ENCODE measurements around the gene RBPMS2.

The RBPMS2 gene

DNA sequence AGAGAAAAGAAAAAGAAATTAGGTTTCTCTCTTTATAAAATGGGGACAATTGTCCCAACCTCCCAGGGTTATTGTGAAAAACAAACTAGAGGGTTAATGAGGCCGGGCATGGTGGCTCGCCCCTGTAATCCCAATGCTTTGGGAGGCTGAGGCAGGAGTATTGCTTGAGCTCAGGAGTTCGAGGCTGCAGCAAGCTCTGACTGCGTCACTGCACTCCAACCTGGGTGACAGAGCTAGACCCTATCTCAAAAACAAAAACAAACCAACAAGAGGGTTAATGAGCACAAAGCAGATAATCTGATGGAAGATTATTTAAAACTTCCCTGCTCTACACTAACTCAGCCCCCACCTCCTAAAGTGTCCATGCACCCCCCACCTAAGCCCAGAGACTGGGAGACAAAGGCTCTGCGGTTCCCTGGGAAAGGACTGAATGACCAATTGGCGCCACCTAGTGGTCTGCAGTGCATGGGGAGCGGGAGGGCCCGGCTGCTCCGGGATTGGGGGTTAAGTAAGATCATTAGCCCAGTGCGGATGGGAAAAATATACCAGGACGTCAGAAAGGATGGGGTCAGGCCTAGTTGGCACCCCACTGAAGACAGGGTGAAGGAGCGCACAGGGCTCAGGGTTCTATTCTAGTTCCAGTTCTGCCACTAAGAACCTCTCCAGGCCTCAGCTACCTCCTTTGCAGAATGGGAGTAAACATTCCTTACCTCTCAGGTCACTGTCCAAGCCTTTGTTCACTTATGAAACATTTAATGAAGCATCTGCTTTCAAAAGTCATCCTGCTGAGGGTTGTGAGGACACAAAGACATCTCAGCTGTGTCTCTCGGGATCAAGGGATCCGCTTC is 34.5 kb upstream of the RBPMS2 start:
- no peak for DNase-seq (ENCODE audit: low read depth)
- H3K4me3 ChIP-seq (ENCODE audit: low read length) = no peak overlapping the region
- TF ChIP-seq, protein P1, sequence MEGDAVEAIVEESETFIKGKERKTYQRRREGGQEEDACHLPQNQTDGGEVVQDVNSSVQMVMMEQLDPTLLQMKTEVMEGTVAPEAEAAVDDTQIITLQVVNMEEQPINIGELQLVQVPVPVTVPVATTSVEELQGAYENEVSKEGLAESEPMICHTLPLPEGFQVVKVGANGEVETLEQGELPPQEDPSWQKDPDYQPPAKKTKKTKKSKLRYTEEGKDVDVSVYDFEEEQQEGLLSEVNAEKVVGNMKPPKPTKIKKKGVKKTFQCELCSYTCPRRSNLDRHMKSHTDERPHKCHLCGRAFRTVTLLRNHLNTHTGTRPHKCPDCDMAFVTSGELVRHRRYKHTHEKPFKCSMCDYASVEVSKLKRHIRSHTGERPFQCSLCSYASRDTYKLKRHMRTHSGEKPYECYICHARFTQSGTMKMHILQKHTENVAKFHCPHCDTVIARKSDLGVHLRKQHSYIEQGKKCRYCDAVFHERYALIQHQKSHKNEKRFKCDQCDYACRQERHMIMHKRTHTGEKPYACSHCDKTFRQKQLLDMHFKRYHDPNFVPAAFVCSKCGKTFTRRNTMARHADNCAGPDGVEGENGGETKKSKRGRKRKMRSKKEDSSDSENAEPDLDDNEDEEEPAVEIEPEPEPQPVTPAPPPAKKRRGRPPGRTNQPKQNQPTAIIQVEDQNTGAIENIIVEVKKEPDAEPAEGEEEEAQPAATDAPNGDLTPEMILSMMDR (conservative IDR thresholded peaks at IDR 0.05; ENCODE audit: low read depth, low read length) = peak; percentile 95

DNA sequence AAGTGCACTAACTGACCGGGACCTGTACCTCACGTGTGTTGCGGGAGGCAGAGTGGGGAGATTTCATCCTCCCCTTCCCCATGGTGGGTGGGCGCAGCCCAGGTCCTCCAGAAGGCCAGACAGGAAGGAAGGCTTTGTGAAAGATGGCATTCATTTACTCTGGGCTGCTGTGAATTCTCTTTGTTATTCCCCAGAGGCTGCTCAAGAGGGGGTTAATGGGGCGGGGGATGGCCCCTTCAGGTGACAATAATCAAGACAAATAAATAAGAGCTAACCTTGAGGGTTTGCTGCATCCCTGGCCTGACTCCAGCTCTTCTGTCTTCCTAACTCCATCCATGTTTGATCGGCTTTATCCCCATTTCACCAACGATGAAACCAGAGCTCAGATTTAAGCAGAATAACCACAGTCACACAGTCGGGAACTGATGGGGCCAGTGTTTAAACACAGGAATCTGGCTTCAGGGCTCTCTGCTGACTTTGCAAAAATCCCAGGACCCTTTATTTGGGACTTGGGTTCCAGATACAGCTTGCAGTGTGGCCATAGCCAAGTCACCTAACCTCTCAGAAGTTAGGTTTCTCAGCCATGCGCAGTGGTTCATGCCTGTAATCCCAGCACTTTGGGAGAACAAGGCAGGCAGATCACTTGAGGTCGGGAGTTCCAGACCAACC is 33.5 kb upstream of the RBPMS2 start:
- no peak overlapping the region for H3K4me3 ChIP-seq (ENCODE audit: low read length)
- TF ChIP-seq, protein P1 (conservative IDR thresholded peaks at IDR 0.05; ENCODE audit: low read depth, low read length) = no peak
- DNase-seq (ENCODE audit: low read depth) = no peak

DNA sequence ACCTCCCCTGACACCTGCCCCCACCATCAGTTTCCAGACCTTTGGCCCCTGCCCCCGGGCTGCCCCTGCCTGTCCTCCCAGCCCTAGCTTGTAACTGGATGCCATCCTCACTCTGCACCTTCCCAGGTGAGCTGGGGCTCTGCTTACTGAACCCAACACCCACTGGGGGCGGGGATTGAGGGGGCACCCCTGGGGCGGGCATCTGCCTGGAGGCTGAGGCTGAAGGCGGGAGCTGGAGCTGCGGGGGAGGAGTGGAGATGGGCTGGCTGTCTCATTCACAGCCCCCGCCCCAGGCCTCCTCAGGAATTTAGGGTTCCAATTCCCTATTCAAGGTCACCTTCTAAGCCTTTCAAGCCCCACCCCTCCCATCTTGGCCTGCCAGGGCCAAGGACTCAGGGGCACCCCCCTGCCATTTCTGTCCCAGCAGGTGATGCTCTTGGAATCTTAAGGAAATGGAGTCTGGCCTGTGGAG is 32.4 kb upstream of the RBPMS2 start:
- DNase-seq (ENCODE audit: low read depth) = no peak
- TF ChIP-seq, protein P1 (conservative IDR thresholded peaks at IDR 0.05; ENCODE audit: low read depth, low read length) = no peak
- no peak overlapping the region for H3K4me3 ChIP-seq (ENCODE audit: low read length)

DNA sequence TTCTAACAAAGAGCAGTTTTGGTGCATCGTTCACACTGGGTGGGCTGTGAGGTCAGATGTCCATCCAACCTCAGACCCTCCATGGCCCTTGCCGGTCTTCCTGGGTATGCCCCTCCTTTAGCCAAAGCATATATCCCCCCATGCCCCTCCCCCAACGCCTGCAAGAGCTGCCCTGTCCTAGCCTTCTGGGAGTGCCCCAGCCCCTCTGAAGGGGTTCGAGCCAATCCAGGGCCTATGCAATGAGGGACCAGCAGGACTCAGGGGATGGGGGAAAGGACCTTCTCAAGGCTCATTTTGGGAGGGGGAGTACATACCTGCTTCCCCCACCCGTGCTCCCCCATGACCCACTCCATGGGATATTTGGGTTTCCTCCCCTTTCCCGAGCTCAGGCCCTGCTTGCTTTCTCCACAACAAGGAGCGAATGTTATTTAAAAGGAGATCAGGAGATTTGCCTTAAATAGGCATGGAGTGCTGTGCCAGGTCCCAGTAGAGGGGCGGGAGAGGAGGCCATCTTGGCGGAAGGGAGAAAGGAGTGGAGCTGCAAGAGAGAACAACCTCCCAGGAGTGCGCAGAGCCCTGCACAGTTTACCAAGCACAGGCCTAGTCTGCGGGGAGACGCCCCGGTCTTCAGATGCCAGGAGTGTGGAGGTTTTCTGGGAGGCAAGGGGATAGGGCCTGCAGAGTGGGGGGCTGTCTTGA is 31.8 kb upstream of the RBPMS2 start:
- TF ChIP-seq, protein P1 (conservative IDR thresholded peaks at IDR 0.05; ENCODE audit: low read depth, low read length) = no peak
- DNase-seq (ENCODE audit: low read depth) = no peak
- no peak overlapping the region for H3K4me3 ChIP-seq (ENCODE audit: low read length)

DNA sequence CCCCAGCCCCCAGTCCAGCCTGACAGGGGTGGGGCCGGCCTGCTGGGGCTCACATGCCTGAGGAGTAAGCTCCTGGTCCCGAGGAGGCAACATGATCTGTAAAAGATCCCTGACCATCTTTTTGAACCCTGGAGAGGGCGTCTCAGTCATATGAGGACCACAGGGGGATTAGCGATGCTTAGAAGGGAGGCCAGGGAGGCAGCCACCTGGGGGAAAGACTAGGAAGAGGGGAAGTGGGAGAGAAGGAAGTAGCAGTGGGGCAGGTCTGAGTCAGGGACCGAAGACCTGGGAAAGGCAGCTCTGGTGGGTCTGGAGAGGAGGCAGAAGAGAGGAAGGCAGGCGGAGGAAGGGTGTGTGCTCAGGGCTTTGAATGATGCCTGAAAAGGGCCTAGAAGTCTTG is 31.1 kb upstream of the RBPMS2 start:
- no peak overlapping the region for H3K4me3 ChIP-seq (ENCODE audit: low read length)
- DNase-seq (ENCODE audit: low read depth) = no peak
- TF ChIP-seq, protein P1 (conservative IDR thresholded peaks at IDR 0.05; ENCODE audit: low read depth, low read length) = no peak

DNA sequence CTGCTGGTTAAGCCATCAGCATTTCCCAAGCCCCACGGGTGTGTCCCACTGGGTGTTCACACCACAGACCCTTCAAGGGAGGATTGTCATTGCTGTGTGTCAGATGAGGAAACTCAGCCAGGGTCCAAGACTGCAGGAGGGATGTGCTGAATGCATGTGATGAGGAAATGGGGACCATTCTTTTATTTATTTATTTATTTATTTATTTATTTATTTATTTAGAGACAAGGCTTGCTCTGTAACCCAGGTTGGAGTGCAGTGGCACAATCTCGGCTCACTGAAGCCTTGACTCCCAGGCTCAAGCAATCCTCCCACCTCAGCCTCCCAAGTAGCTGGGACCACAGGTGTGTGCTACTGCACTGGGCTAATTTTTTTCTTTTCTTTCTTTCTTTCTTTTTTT is 29.2 kb upstream of the RBPMS2 start:
- TF ChIP-seq, protein P1 (conservative IDR thresholded peaks at IDR 0.05; ENCODE audit: low read depth, low read length) = no peak
- H3K4me3 ChIP-seq (ENCODE audit: low read length) = no peak overlapping the region
- DNase-seq (ENCODE audit: low read depth) = no peak
